Hepatocyte (in vitro differentiated cells): ENCODE data around the gene VWA7.

Source experiments
- CTCF ChIP-seq: fragments of 200-600 bp; sonication (generic); IDR thresholded peaks from 2 replicates; pipeline ENCODE4 v1.5.1; 2016; ENCODE audit warnings: antibody characterized with exemption, mild to moderate bottlenecking; ENCODE audit not compliant: poor library complexity
- EZH2 ChIP-seq: fragments of 200-600 bp; sonication (generic); IDR thresholded peaks from 2 replicates; pipeline ENCODE4 v1.6.1; 2016; ENCODE audit warnings: antibody characterized with exemption, mild to moderate bottlenecking, borderline replicate concordance
- EZH2phosphoT487 ChIP-seq: fragments of 200-600 bp; sonication (generic); IDR thresholded peaks from one replicate; pipeline ENCODE4 v1.6.1; 2018; ENCODE audit warnings: antibody characterized with exemption, mild to moderate bottlenecking, low read depth, moderate library complexity; ENCODE audit not compliant: unreplicated experiment, severe bottlenecking

- TF ChIP-seq CTCF (no peak), EZH2 (no peak), EZH2phosphoT487 (no peak)
These were observed 15.8 kb downstream of the VWA7 start for GRCh38 chr6:31761343-31761742.
